Tibial nerve (tissue), 4 donors: ENCODE data around the gene KATNB1. TPM values are rescaled to one million over a fixed set of nuclear protein-coding genes. Genes with fewer than 3 reads are reported as not detected.

Source experiments
- DNase-seq, 2 donors: peaks; one replicate each; pipeline ENCODE4 v3.0.0-alpha.2; 2019; ENCODE audit warnings: low spot score in 2 of 2
- H3K27ac ChIP-seq, 4 donors: fragments of 200-600 bp; sonication (generic) in 3 of 4; one replicate each; pipeline ENCODE4 v1.5.1; 2017 to 2019; ENCODE audit warnings: mild to moderate bottlenecking in 1 of 4
- H3K27me3 ChIP-seq, 2 donors: fragments of 200-600 bp; sonication (generic) in 1 of 2; one replicate each; pipeline versions ENCODE4 v1.5.1 to v1.6.0; 2017 to 2019
- H3K36me3 ChIP-seq, 3 donors: fragments of 200-600 bp; sonication (generic); one replicate each; pipeline ENCODE4 v1.5.1; 2018 to 2019
- H3K4me1 ChIP-seq, 4 donors: fragments of 200-600 bp; sonication (generic) in 3 of 4; one replicate each; pipeline ENCODE4 v1.5.1; 2017 to 2019
- H3K4me3 ChIP-seq, 4 donors: fragments of 200-600 bp; sonication (generic) in 3 of 4; one replicate each; pipeline ENCODE4 v1.5.1; 2017 to 2019; ENCODE audit warnings: mild to moderate bottlenecking in 1 of 4, moderate library complexity in 1 of 4
- H3K9me3 ChIP-seq, 4 donors: fragments of 200-600 bp; sonication (generic) in 3 of 4; one replicate each; pipeline ENCODE4 v1.5.1; 2017 to 2019
- CTCF ChIP-seq, 5 experiments: fragments of 200-600 bp in 3 of 5; fragments of 450-650 bp in 2 of 5; sonication (generic) in 3 of 5; IDR thresholded peaks; one replicate each; pipeline ENCODE4 v1.5.1; 2016 to 2019; ENCODE audit warnings: antibody characterized with exemption in 5 of 5, mild to moderate bottlenecking in 3 of 5, moderate library complexity in 2 of 5
- EP300 ChIP-seq, 2 donors: sonication (generic); formaldehyde crosslinking; IDR thresholded peaks; one replicate each; pipeline ENCODE4 v1.6.1; 2017; ENCODE audit warnings: antibody characterized with exemption in 2 of 2, mild to moderate bottlenecking in 1 of 2
- POLR2A ChIP-seq, 2 donors: fragments of 450-650 bp; IDR thresholded peaks; one replicate each; pipeline ENCODE4 v1.6.1; 2017; ENCODE audit warnings: antibody characterized with exemption in 2 of 2, mild to moderate bottlenecking in 2 of 2, moderate library complexity in 2 of 2
- WGBS, 2 donors: methylation state at CpG; one replicate each; pipeline ENCODE4 v1.1.5; 2018; 5-methylcytosine and 5-hydroxymethylcytosine counted together
- total RNA-seq, 4 donors: library from RNA; depleted of rRNA; stranded (reverse); fragments of >200 nt; gene quantifications; one replicate each; pipeline ENCODE4 v1.1.0, GENCODE V29; 2016

KATNB1 gene
- total RNA-seq, 4 donors from 2014 or later, result 21.0 to 36.8 (median 27.5) TPM

GRCh38 chr16:57766714-57767348, 31.3 kb downstream of the KATNB1 start:
- no peak overlapping the region for H3K27ac ChIP-seq
- no peak for TF ChIP-seq CTCF (IDR thresholded peaks at IDR 0.05)
- no peak for TF ChIP-seq POLR2A (IDR thresholded peaks at IDR 0.05)
- TF ChIP-seq EP300 (IDR thresholded peaks at IDR 0.05), result no peak
- H3K27me3 ChIP-seq, result no peaks in the 10 kb centered on the region
- 95 to 97% methylated on average over 15 of the region's 15 CpGs for WGBS, 2 donors
- no peak overlapping the region for H3K4me3 ChIP-seq
- DNase-seq, result no peak
- peaks cover 0 to 97% (median 0%) of the 10 kb centered on the region in 3 donors for H3K36me3 ChIP-seq
- H3K4me1 ChIP-seq, result peaks cover 0 to 7% (median 0%) of the 10 kb centered on the region in 4 donors
- no peaks in the 10 kb centered on the region for H3K9me3 ChIP-seq

- Histone ChIP-seq H3K9me3 (no peaks in the 10 kb centered on the region), H3K4me1 (peaks cover 0 to 2% (median 0%) of the 10 kb centered on the region in 4 donors), H3K27me3 (no peaks in the 10 kb centered on the region), H3K36me3 (peaks cover 0 to 77% (median 0%) of the 10 kb centered on the region in 3 donors), H3K4me3 (no peak overlapping the region), H3K27ac (no peak overlapping the region)
- TF ChIP-seq EP300 (IDR thresholded peaks at IDR 0.05) (no peak), CTCF (IDR thresholded peaks at IDR 0.05) (no peak), POLR2A (IDR thresholded peaks at IDR 0.05) (no peak)
- DNase-seq, result no peak
- 91 to 94% methylated on average over 19 to 22 of the region's 22 CpGs for WGBS, 2 donors
Observed at GRCh38 chr16:57769541-57770145, 34.1 kb downstream of the KATNB1 start.

GRCh38 chr16:57770361-57770760, 34.8 kb downstream of the KATNB1 start:
- peaks cover 0 to 78% (median 0%) of the 10 kb centered on the region in 3 donors for H3K36me3 ChIP-seq
- H3K4me1 ChIP-seq, result peaks cover 0 to 3% (median 0%) of the 10 kb centered on the region in 4 donors
- WGBS, 2 donors, result 93 to 96% methylated on average over 12 to 15 of the region's 15 CpGs
- no peak for DNase-seq
- TF ChIP-seq POLR2A (IDR thresholded peaks at IDR 0.05) (no peak), EP300 (IDR thresholded peaks at IDR 0.05) (no peak), CTCF (IDR thresholded peaks at IDR 0.05) (no peak)
- no peak overlapping the region for H3K27ac ChIP-seq
- no peak overlapping the region for H3K4me3 ChIP-seq
- H3K27me3 ChIP-seq, result no peaks in the 10 kb centered on the region
- H3K9me3 ChIP-seq, result no peaks in the 10 kb centered on the region

- Histone ChIP-seq H3K27ac (no peak overlapping the region), H3K9me3 (no peaks in the 10 kb centered on the region), H3K4me1 (peaks cover 0 to 9% (median 0%) of the 10 kb centered on the region in 4 donors), H3K36me3 (peaks cover 0 to 75% (median 0%) of the 10 kb centered on the region in 3 donors), H3K27me3 (no peaks in the 10 kb centered on the region), H3K4me3 (no peak overlapping the region)
- no peak for DNase-seq
- 91 to 93% methylated on average over 24 to 26 of the region's 26 CpGs for WGBS, 2 donors
- no peak for TF ChIP-seq CTCF (IDR thresholded peaks at IDR 0.05)
Observed at GRCh38 chr16:57771141-57771785, 35.7 kb downstream of the KATNB1 start.

GRCh38 chr16:57773019-57773418, 37.4 kb downstream of the KATNB1 start:
- no peak overlapping the region for H3K4me3 ChIP-seq
- TF ChIP-seq POLR2A (IDR thresholded peaks at IDR 0.05) (no peak), EP300 (IDR thresholded peaks at IDR 0.05) (no peak), CTCF (IDR thresholded peaks at IDR 0.05) (no peak)
- H3K4me1 ChIP-seq, result peaks cover 0 to 9% (median 0%) of the 10 kb centered on the region in 4 donors
- peaks cover 0 to 66% (median 0%) of the 10 kb centered on the region in 3 donors for H3K36me3 ChIP-seq
- H3K9me3 ChIP-seq, result no peaks in the 10 kb centered on the region
- 81 to 89% methylated on average over 11 of the region's 11 CpGs for WGBS, 2 donors
- no peaks in the 10 kb centered on the region for H3K27me3 ChIP-seq
- DNase-seq, result no peak
- no peak overlapping the region for H3K27ac ChIP-seq
